Motor neuron (in vitro differentiated cells): Measurements from ENCODE around the gene NRTN. TPM values are rescaled to one million over a fixed set of nuclear protein-coding genes. Genes with fewer than 3 reads are reported as not detected.
A peak's percentile ranks its signal among the peaks of the same experiment; 100 is the strongest.

ENCODE experiments used
- ATAC-seq, 8 experiments: fragments of 200-7000 bp; cut with Tn5 transposase; replicated peaks in 6 of 8; 2 replicates each; pipeline ENCODE4 v1.8.0; 2021; ENCODE audit warnings: mild to moderate bottlenecking in 8 of 8, moderate library complexity in 8 of 8
- H3K27ac ChIP-seq, 2 donors: fragments of 250-450 bp; sonication (Bioruptor Pico); 2 replicates each; pipeline ENCODE4 v1.9.0; 2021; ENCODE audit warnings: antibody characterized with exemption in 2 of 2, mild to moderate bottlenecking in 2 of 2, moderate library complexity in 1 of 2
- H3K4me1 ChIP-seq, 2 donors: fragments of 250-450 bp; sonication (Bioruptor Pico); replicated peaks in 1 of 2; 2 replicates each; pipeline ENCODE4 v1.6.1; 2021; ENCODE audit warnings: antibody characterized with exemption in 2 of 2, mild to moderate bottlenecking in 2 of 2, moderate library complexity in 1 of 2
- H3K4me3 ChIP-seq, 5 donors: fragments of 250-450 bp; sonication (Bioruptor Pico); 2 replicates each; pipeline ENCODE4 v1.9.0; 2021; ENCODE audit warnings: antibody characterized with exemption in 5 of 5, mild to moderate bottlenecking in 5 of 5, moderate library complexity in 4 of 5
- WGBS, 10 experiments: fragments of 450-650 bp; shearing (Covaris generic); methylation state at CpG; one replicate each; pipeline ENCODE4 v1.0.0; 2022; 5-methylcytosine and 5-hydroxymethylcytosine counted together
- in situ Hi-C, 9 experiments: fragments of 400-800 bp; cut with MboI; loops; one replicate each; pipeline ENCODE4 v1.15.0; 2021; ENCODE audit warnings: low sequenced_read_pairs in 9 of 9, low pct_unique_long_range_greater_than_20kb in 2 of 9; ENCODE audit not compliant: unreplicated experiment in 9 of 9
- total RNA-seq, 8 experiments: library from RNA; unstranded; fragments of 300-600 nt; gene quantifications; 2 replicates each; pipeline versions ENCODE4 v1.2.3 to v1.2.4, GENCODE V29; 2022

Gene NRTN
- total RNA-seq, 8 experiments from 2014 or later = 0.49 to 2.7 (median 1.1) TPM; not detected in 2

- no peak overlapping the region for H3K27ac ChIP-seq
- ATAC-seq = peak in 1 of 8 experiments; percentile 30
- WGBS, 10 experiments = 30 to 95% (median 57%) methylated on average over 1 to 7 of the region's 30 CpGs; no CpG with 5 or more reads in 6 of the 10 experiments
- in situ Hi-C loops = loop anchor here in 1 of 9 experiments (25.0 kb wide), 1 partner anchor 189 kb away; no protein-coding TSS in a partner anchor
- no peak overlapping the region for H3K4me3 ChIP-seq
- peaks cover 13 to 14% of the 10 kb centered on the region in 2 donors for H3K4me1 ChIP-seq
These were observed 18.9 kb downstream of the NRTN start for GRCh38 chr19:5823579-5824281.

GRCh38 chr19:5824751-5825150 lies 19.9 kb downstream of the NRTN start:
- in situ Hi-C loops = loop anchor here in 1 of 9 experiments (25.0 kb wide), 1 partner anchor 188 kb away; no protein-coding TSS in a partner anchor
- 65 to 83% methylated on average over 1 to 4 of the region's 10 CpGs; no CpG with 5 or more reads in 8 of the 10 experiments for WGBS, 10 experiments
- no peak overlapping the region for H3K27ac ChIP-seq
- peaks cover 18 to 20% of the 10 kb centered on the region in 2 donors for H3K4me1 ChIP-seq
- ATAC-seq = no peak
- H3K4me3 ChIP-seq = no peak overlapping the region

DNA sequence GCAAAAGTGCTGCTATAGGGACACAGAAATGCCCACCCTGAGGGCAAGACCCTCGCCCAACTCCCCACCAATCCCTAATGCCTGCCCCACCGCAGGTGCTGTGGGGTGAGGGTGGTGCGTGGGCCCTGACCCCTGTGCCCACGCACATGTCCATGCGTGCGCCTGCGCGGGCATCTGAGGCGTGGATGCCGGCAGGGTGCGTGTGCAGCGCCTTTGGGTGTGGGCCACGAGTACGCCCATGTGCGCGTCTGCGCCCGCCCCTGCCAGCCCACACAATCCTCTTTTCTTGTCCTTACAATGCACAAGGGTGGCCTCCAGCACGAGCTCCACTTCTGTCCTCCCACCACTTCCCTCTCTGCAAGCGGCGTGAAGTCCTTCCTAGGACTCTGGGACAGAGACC lies 20.3 kb downstream of the NRTN start:
- Histone ChIP-seq H3K4me1 (peaks cover 22 to 23% of the 10 kb centered on the region in 2 donors), H3K27ac (no peak overlapping the region), H3K4me3 (no peak overlapping the region)
- 100% methylated on average over 2 of the region's 21 CpGs; no CpG with 5 or more reads in 9 of the 10 experiments for WGBS, 10 experiments
- in situ Hi-C loops = no loop called here
- no peak for ATAC-seq

GRCh38 chr19:5826531-5827341 lies 21.9 kb downstream of the NRTN start:
- peak overlapping the region in 1 of 5 donors; percentile 71 for H3K4me3 ChIP-seq
- peak overlapping the region; percentile 95 to 96 for H3K27ac ChIP-seq
- in situ Hi-C loops = no loop called here
- peak in 6 of 8 experiments; percentile 7 to 32 (median 17) for ATAC-seq
- WGBS, 10 experiments = 7 to 33% (median 10%) methylated on average over 4 to 9 of the region's 24 CpGs; no CpG with 5 or more reads in 7 of the 10 experiments
- peaks cover 23% of the 10 kb centered on the region in 2 donors for H3K4me1 ChIP-seq

DNA sequence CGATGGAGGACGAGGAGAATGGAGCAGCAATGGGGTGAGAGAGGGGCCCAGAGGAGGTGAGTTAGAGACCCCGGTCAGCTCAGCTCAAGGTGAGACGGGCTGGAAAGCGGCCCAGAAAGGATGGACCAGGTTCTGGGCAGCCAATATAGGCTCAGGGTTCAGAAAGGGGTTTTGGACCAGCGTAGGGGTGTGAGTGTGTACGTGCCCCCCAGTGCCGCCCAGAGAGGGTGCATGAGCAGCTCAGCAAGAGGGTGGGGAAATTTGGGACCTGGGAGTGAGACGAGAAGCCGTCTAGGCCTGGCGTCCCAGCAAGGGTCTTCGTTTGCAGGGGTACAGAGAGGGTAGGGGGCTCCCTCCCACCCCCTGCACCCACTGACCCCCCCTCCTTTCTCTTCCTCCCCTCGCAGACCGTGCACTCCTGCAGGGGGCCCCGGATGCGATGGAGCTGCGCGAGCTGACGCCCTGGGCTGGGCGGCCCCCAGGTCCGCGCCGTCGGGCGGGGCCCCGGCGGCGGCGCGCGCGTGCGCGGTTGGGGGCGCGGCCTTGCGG lies 22.5 kb downstream of the NRTN start:
- in situ Hi-C loops = no loop called here
- 100% methylated on average over 2 of the region's 37 CpGs; no CpG with 5 or more reads in 9 of the 10 experiments for WGBS, 10 experiments
- Histone ChIP-seq H3K4me3 (peak overlapping the region; percentile 41 to 71 (median 53)), H3K27ac (peak overlapping the region; percentile 95 to 96), H3K4me1 (peaks cover 23% of the 10 kb centered on the region in 2 donors)
- no peak for ATAC-seq

DNA sequence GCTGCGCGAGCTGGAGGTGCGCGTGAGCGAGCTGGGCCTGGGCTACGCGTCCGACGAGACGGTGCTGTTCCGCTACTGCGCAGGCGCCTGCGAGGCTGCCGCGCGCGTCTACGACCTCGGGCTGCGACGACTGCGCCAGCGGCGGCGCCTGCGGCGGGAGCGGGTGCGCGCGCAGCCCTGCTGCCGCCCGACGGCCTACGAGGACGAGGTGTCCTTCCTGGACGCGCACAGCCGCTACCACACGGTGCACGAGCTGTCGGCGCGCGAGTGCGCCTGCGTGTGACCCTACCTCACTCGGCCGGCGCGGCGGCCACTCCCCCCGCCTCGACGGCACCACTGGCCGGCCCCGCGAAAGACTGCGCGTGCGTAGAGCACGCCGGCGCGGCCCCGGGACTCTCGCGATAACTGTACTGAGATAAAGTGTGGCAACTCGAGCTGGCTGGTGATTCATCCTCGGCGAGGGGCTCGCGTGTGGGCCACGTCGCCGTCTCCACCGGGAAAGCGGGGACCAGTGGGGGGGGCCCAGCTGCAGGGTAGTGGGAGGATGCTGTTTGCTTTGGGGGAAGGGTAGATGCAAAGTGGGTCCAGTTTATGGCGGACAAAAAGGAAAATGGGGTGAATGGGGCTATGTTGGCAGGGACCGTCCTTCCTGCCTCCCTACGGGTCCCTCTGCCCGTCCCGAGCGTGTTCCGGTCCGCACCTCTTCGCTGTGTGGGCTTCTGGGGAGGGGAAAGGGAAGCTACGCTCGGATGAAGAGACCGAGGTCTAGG lies 23.2 kb downstream of the NRTN start:
- H3K4me3 ChIP-seq = peak overlapping the region; percentile 41 to 71 (median 53)
- in situ Hi-C loops = no loop called here
- peak; percentile 70 to 85 (median 78) for ATAC-seq
- WGBS, 10 experiments = 0 to 12% (median 0%) methylated on average over 3 to 7 of the region's 91 CpGs; no CpG with 5 or more reads in 6 of the 10 experiments
- peaks cover 23% of the 10 kb centered on the region in 2 donors for H3K4me1 ChIP-seq
- peak overlapping the region; percentile 95 to 96 for H3K27ac ChIP-seq

DNA sequence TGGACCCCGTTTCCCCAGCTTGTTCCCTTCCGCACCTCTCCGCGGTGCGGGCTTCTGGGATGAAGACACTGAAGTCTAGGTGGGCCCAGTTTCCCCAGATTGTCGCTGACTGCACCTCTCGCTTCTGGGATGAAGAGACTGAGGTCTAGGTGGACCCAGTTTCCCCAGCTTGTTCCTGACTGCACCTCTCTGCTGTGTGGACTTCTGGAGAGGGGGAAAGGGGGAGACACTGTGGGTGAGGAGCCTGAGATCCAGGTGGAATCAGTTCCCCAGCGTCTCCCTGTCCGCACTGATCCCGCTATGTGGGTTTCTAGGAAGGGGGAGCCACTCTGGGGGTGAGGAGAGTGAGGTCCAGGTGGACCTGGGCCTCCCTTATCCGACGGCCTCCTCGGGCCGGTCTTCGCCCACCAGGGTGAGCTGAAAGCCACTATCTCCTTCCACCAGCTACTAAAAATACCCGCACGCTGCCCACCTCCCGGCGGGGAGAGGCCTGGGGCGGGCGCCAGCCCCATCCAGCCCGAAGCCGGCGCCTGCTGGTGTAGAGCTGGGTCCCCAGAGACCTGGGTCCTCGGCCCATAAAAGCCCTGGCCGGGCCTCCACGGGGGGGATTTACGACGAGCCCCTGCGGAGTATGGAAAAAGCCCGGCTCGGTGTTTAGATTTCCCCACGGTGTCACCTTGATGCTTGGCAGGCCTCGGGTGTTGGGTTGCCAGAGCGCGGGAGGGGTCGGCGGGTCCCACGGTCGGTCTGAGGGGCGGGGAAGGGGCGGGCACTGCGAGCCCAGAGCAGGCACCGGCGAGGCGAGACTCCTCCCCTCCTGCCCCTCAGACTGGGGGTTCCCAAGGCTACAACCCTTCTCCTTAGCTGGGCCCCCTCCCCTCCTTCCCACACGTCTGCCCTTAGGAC lies 24.0 kb downstream of the NRTN start:
- WGBS, 10 experiments = 0 to 20% (median 9%) methylated on average over 1 to 12 of the region's 47 CpGs; no CpG with 5 or more reads in 6 of the 10 experiments
- in situ Hi-C loops = no loop called here
- peak overlapping the region; percentile 95 to 96 for H3K27ac ChIP-seq
- ATAC-seq = peak in 5 of 8 experiments; percentile 11 to 50 (median 34)
- H3K4me3 ChIP-seq = peak overlapping the region; percentile 41 to 71 (median 53)
- peaks cover 23% of the 10 kb centered on the region in 2 donors for H3K4me1 ChIP-seq

GRCh38 chr19:5829567-5830310 lies 24.9 kb downstream of the NRTN start:
- in situ Hi-C loops = no loop called here
- 88% methylated on average over 5 of the region's 34 CpGs; no CpG with 5 or more reads in 9 of the 10 experiments for WGBS, 10 experiments
- ATAC-seq = no peak

DNA sequence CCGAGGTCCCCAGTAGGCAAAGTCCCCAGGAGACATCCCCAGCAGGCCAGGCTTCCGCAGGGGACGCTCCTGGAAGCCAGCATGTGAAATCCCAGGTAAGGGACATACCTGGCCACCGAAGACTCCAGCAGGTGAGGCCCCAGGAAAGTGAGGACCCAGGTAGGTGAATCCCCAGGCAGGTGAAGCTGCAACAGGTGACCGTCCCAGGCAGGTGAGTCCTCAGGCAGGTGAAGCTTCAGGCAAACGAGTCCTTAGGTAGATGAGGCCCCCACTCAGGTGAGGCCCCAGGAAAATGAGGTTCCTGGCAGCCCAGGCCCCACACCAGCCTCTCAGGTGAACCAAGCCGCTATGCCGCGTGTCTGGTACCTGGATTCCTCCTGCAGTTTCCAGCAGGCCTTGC lies 26.3 kb downstream of the NRTN start:
- 67 to 100% (median 80%) methylated on average over 1 to 3 of the region's 9 CpGs; no CpG with 5 or more reads in 5 of the 10 experiments for WGBS, 10 experiments
- Histone ChIP-seq H3K27ac (no peak overlapping the region), H3K4me3 (no peak overlapping the region), H3K4me1 (peaks cover 21 to 22% of the 10 kb centered on the region in 2 donors)
- ATAC-seq = no peak
- in situ Hi-C loops = no loop called here

More at GRCh38 chr19:5829567-5830310, 24.9 kb downstream of the NRTN start:
- peak overlapping the region in 4 of 5 donors; percentile 41 to 71 (median 54) for H3K4me3 ChIP-seq
- peaks cover 23% of the 10 kb centered on the region in 2 donors for H3K4me1 ChIP-seq
- peak overlapping the region; percentile 95 to 96 for H3K27ac ChIP-seq

DNA sequence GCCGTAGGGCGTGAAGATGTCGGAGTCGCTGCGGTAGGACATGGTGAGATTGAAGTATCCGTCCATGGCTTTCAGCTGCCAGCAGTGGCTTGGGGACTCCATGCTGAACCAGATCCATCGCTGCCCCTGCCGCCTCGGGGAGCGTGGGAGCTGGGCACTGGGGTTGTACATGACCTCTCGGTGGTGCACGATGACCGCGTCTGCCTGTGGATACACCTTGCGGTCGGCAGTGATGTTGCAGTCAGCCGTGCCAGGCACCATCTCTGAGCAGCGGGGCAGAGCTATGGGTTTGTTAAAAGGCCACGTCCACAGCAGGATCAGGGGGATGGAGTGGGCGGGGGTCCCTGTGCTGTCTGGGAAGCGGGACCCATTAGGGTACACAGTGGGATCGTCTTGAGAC lies 27.2 kb downstream of the NRTN start:
- Histone ChIP-seq H3K4me1 (peaks cover 13% of the 10 kb centered on the region in 2 donors), H3K27ac (no peak overlapping the region), H3K4me3 (no peak overlapping the region)
- no peak for ATAC-seq
- WGBS, 10 experiments = 0 to 100% (median 79%) methylated on average over 1 to 9 of the region's 22 CpGs; no CpG with 5 or more reads in 4 of the 10 experiments
- in situ Hi-C loops = no loop called here
